HCT116 (cell line): ENCODE measurements around the gene TARS2. TPM values are rescaled to one million over a fixed set of nuclear protein-coding genes. Genes with fewer than 3 reads are reported as not detected.

Experiments used
- ATAC-seq: fragments of 200-7000 bp; cut with Tn5 transposase; 2 replicates; pipeline ENCODE4 v1.9.1; 2020; ENCODE audit warnings: mild to moderate bottlenecking, moderate library complexity
- BruUV-seq: library from RNA; stranded (reverse); fragments of 400-500 nt; replicated peaks from 2 replicates; lab custom pipeline; 2021; lab: Mats Ljungman, UMichigan
- CTCF ChIA-PET: fragments of 300-600 bp; sonication (Branson Sonifier 250); formaldehyde crosslinking; loops from one replicate; lab custom pipeline; 2021; ENCODE audit warnings: antibody characterized with exemption; lab: Charles Lee
- POLR2A ChIA-PET: fragments of 300-600, 350-600 bp; sonication (Branson Sonifier 250); formaldehyde crosslinking; loops from one replicate; lab custom pipeline; 2021; ENCODE audit warnings: antibody characterized with exemption; lab: Charles Lee
- RAD21 ChIA-PET, 2 experiments: fragments of 300-600 bp; sonication (Branson Sonifier 250); formaldehyde crosslinking; loops; one replicate each; lab custom pipeline; 2023; ENCODE audit warnings: low total read pairs in 2 of 2; ENCODE audit not compliant: uncharacterized antibody in 2 of 2, unreplicated experiment in 2 of 2, low non-redundant PET in 1 of 2; lab: Charles Lee
- DNase-seq: peaks from one replicate; pipeline ENCODE4 v3.0.0-alpha.2; 2010; ENCODE audit warnings: low read depth, low spot score
- H2AFZ ChIP-seq: fragments of 200-600 bp; shearing (Covaris generic), sonication (generic); 2 replicates; pipeline ENCODE4 v1.6.1; 2017; ENCODE audit warnings: low read depth, mixed run types, mixed read lengths, antibody characterized with exemption, low read length; ENCODE audit not compliant: poor library complexity, severe bottlenecking
- H3K27ac ChIP-seq: 2 replicates; pipeline ENCODE4 v1.5.1; 2012; ENCODE audit warnings: low read depth, low read length
- H3K27me3 ChIP-seq: fragments of 200-600 bp; sonication (generic); 2 replicates; pipeline ENCODE4 v1.6.1; 2016; ENCODE audit warnings: mixed run types, low read length, mixed read lengths; ENCODE audit not compliant: insufficient read depth
- H3K36me3 ChIP-seq, 2 experiments: fragments of 200-500 bp in 1 of 2; fragments of 200-600 bp in 1 of 2; sonication (Bioruptor generic) in 1 of 2; sonication (generic) in 1 of 2; 2 replicates each; pipeline versions ENCODE4 v1.5.1 to v1.6.1; 2014 to 2016; ENCODE audit warnings: low read length in 2 of 2, inconsistent platforms in 1 of 2, mixed read lengths in 1 of 2, mixed run types in 1 of 2; ENCODE audit not compliant: insufficient read depth in 2 of 2, control insufficient read depth in 1 of 2
- H3K4me1 ChIP-seq, 2 experiments: fragments of 200-600 bp in 1 of 2; sonication (generic) in 1 of 2; 2 replicates each; pipeline versions ENCODE4 v1.5.1 to v1.6.1; 2012 to 2017; ENCODE audit warnings: low read length in 2 of 2, inconsistent platforms in 1 of 2, mild to moderate bottlenecking in 1 of 2, mixed read lengths in 1 of 2, mixed run types in 1 of 2, moderate library complexity in 1 of 2; ENCODE audit not compliant: insufficient read depth in 2 of 2, control insufficient read depth in 1 of 2
- H3K4me2 ChIP-seq: fragments of 200-600 bp; sonication (generic); 2 replicates; pipeline ENCODE4 v1.6.1; 2017; ENCODE audit warnings: mixed run types, low read length, mixed read lengths
- H3K4me3 ChIP-seq, 2 experiments: fragments of 200-600 bp in 1 of 2; sonication (generic) in 1 of 2; replicated peaks in 1 of 2; 2 replicates each; pipeline ENCODE4 v1.5.1; 2011 to 2016; ENCODE audit warnings: low read length in 2 of 2, control low read depth in 1 of 2, low read depth in 1 of 2, mild to moderate bottlenecking in 1 of 2, mixed read lengths in 1 of 2, mixed run types in 1 of 2
- H3K79me2 ChIP-seq: fragments of 200-600 bp; sonication (generic); 2 replicates; pipeline ENCODE4 v1.6.1; 2017; ENCODE audit warnings: mild to moderate bottlenecking, mixed run types, low read length, moderate library complexity, mixed read lengths; ENCODE audit not compliant: insufficient read depth
- H3K9ac ChIP-seq: fragments of 200-600 bp; sonication (generic); 2 replicates; pipeline ENCODE4 v1.6.1; 2016; ENCODE audit warnings: low read length, mixed read lengths
- H3K9me2 ChIP-seq: fragments of 200-600 bp; sonication (generic), shearing (Covaris generic); 2 replicates; pipeline ENCODE4 v1.6.1; 2017; ENCODE audit warnings: mixed run types, mild to moderate bottlenecking, moderate library complexity; ENCODE audit not compliant: insufficient read depth
- H3K9me3 ChIP-seq, 2 experiments: fragments of 200-500 bp in 1 of 2; fragments of 200-600 bp in 1 of 2; sonication (Bioruptor generic) in 1 of 2; sonication (generic) in 1 of 2; 2 replicates each; pipeline ENCODE4 v1.6.1; 2014 to 2017; ENCODE audit warnings: low read length in 2 of 2, mixed read lengths in 2 of 2, inconsistent platforms in 1 of 2, low read depth in 1 of 2, mild to moderate bottlenecking in 1 of 2, mixed run types in 1 of 2, moderate library complexity in 1 of 2; ENCODE audit not compliant: control insufficient read depth in 1 of 2, insufficient read depth in 1 of 2
- H4K20me1 ChIP-seq: fragments of 200-600 bp; sonication (generic), shearing (Covaris generic); 2 replicates; pipeline ENCODE4 v1.6.1; 2017; ENCODE audit warnings: mixed run types, mild to moderate bottlenecking, moderate library complexity; ENCODE audit not compliant: insufficient read depth
- CBX3 ChIP-seq: IDR thresholded peaks from 2 replicates; pipeline ENCODE4 v1.6.1; 2012; ENCODE audit warnings: low read depth
- EGR1 ChIP-seq: IDR thresholded peaks from 2 replicates; pipeline ENCODE4 v1.6.1; 2012; ENCODE audit warnings: low read depth
- EZH2 ChIP-seq: fragments of 200-600 bp; sonication (generic); IDR thresholded peaks from 2 replicates; pipeline ENCODE4 v1.6.1; 2017; ENCODE audit warnings: antibody characterized with exemption, mixed run types
- MAX ChIP-seq: IDR thresholded peaks from 2 replicates; pipeline ENCODE4 v1.6.1; 2012
- POLR2A ChIP-seq: IDR thresholded peaks from 2 replicates; pipeline ENCODE4 v1.7.0; 2011; ENCODE audit warnings: borderline replicate concordance; ENCODE audit not compliant: insufficient read depth, insufficient read length; ENCODE audit errors: extremely low read depth
- RAD21 ChIP-seq: IDR thresholded peaks from 2 replicates; pipeline ENCODE4 v1.6.1; 2012; ENCODE audit warnings: low read depth, mild to moderate bottlenecking
- REST ChIP-seq: IDR thresholded peaks from 2 replicates; pipeline ENCODE4 v1.6.1; 2012; ENCODE audit warnings: low read depth
- SIN3A ChIP-seq: IDR thresholded peaks from 2 replicates; pipeline ENCODE4 v1.6.1; 2012; ENCODE audit warnings: low read depth
- SP1 ChIP-seq: IDR thresholded peaks from 2 replicates; pipeline ENCODE4 v1.6.1; 2012; ENCODE audit warnings: low read depth
- YY1 ChIP-seq: IDR thresholded peaks from 2 replicates; pipeline ENCODE4 v1.6.1; 2011; ENCODE audit warnings: low read length, low read depth, moderate library complexity, mild to moderate bottlenecking; ENCODE audit not compliant: insufficient replicate concordance; ENCODE audit errors: extremely low read depth
- intact Hi-C: fragments of 100-400 bp; cut with micrococcal nuclease; formaldehyde crosslinking; loops from 2 replicates; pipeline ENCODE4 v1.10.0; 2022
- total RNA-seq: library from RNA; stranded (reverse); gene quantifications from one replicate; pipeline ENCODE4 v1.2.1, GENCODE V29; 2021; ENCODE audit not compliant: unreplicated experiment

The TARS2 gene
- total RNA-seq, 1 experiment from 2014 or later: 23.2 TPM

- Histone ChIP-seq H3K9me2 (no peaks in the 10 kb centered on the region), H3K79me2 (no peaks in the 10 kb centered on the region), H3K4me3 (no peak overlapping the region), H3K27me3 (no peaks in the 10 kb centered on the region), H3K4me2 (no peak overlapping the region), H3K4me1 (peaks cover 8 to 20% of the 10 kb centered on the region in 2 experiments; a peak in 3 of 4 replicates), H4K20me1 (no peaks in the 10 kb centered on the region), H2AFZ (no peak overlapping the region), H3K9me3 (no peaks in the 10 kb centered on the region), H3K36me3 (no peaks in the 10 kb centered on the region), H3K9ac (no peak overlapping the region), H3K27ac (no peak overlapping the region)
- intact Hi-C loops: no loop called here
- no peak for DNase-seq
- no peak for ATAC-seq
- ChIA-PET RAD21 (no interaction called here), CTCF (no interaction called here), POLR2A (no interaction called here)
- BruUV-seq: no TSS peak
- TF ChIP-seq EZH2 (no peak), POLR2A (no peak), MAX (no peak), CBX3 (no peak), EGR1 (no peak), SIN3A (no peak), SP1 (no peak), YY1 (no peak), REST (no peak), RAD21 (no peak)
Measured at GRCh38 chr1:150553392-150554085, 66.3 kb downstream of the TARS2 start.
